ENCODE data around the gene GARIN1A. TPM values are rescaled to one million over a fixed set of nuclear protein-coding genes. Genes with fewer than 3 reads are reported as not detected.

Gene GARIN1A
- total RNA-seq, 1 experiment from 2014 or later = 0.57 TPM

- no peak overlapping the region for H3K4me2 ChIP-seq
- POLR2A ChIA-PET (ENCODE audit: unreplicated experiment) = no interaction called here
- BruUV-seq (replicated peaks) = no TSS peak
Measured at GRCh38 chr7:128692623-128693270, 20.7 kb downstream of the GARIN1A start.

GRCh38 chr7:128693373-128694015 is 21.4 kb downstream of the GARIN1A start:
- H3K4me2 ChIP-seq = no peak overlapping the region
- H3K36me3 ChIP-seq (ENCODE audit: low read depth) = no peaks in the 10 kb centered on the region
- TF ChIP-seq EZH2 (IDR thresholded peaks at IDR 0.05; ENCODE audit: low read depth) (no peak), CTCF (conservative IDR thresholded peaks at IDR 0.05) (no peak)
- DNase-seq = no peak
- no peaks in the 10 kb centered on the region for H3K9me2 ChIP-seq (ENCODE audit: insufficient read depth)
- H3K4me1 ChIP-seq (replicated peaks; ENCODE audit: insufficient read depth) = no peaks in the 10 kb centered on the region
- no peaks in the 10 kb centered on the region for H4K20me1 ChIP-seq (ENCODE audit: insufficient read depth)
- H3F3A ChIP-seq (ENCODE audit: insufficient read depth, low read depth) = no peaks in the 10 kb centered on the region
- no peaks in the 10 kb centered on the region for H3K9me3 ChIP-seq (ENCODE audit: insufficient read depth, low read depth)
- H3K27ac ChIP-seq = no peak overlapping the region
- no peak overlapping the region for H3K4me3 ChIP-seq
- no peaks in the 10 kb centered on the region for H3K79me2 ChIP-seq (ENCODE audit: low read depth)
- ChIA-PET POLR2A (ENCODE audit: unreplicated experiment) (no interaction called here), CTCF (no interaction called here)
- H2AFZ ChIP-seq = no peak overlapping the region
- H3K27me3 ChIP-seq (ENCODE audit: insufficient read depth, low read depth) = no peaks in the 10 kb centered on the region
- intact Hi-C loops (cut with micrococcal nuclease; ENCODE audit: unreplicated experiment) = no loop called here
- BruUV-seq (replicated peaks) = no TSS peak

More at GRCh38 chr7:128692623-128693270, 20.7 kb downstream of the GARIN1A start:
- no peak overlapping the region for H3K4me3 ChIP-seq
- H4K20me1 ChIP-seq (ENCODE audit: insufficient read depth) = no peaks in the 10 kb centered on the region
- H3K79me2 ChIP-seq (ENCODE audit: low read depth) = no peaks in the 10 kb centered on the region
- H3K27me3 ChIP-seq (ENCODE audit: insufficient read depth, low read depth) = no peaks in the 10 kb centered on the region
- CTCF ChIA-PET = interaction anchor here (0.7 kb wide), 1 partner anchor 401 kb away, joined by 3 read pairs; no protein-coding TSS in a partner anchor
- intact Hi-C loops (cut with micrococcal nuclease; ENCODE audit: unreplicated experiment) = no loop called here
- no peaks in the 10 kb centered on the region for H3F3A ChIP-seq (ENCODE audit: insufficient read depth, low read depth)
- no peaks in the 10 kb centered on the region for H3K9me2 ChIP-seq (ENCODE audit: insufficient read depth)
- no peaks in the 10 kb centered on the region for H3K36me3 ChIP-seq (ENCODE audit: low read depth)
- no peaks in the 10 kb centered on the region for H3K4me1 ChIP-seq (replicated peaks; ENCODE audit: insufficient read depth)
- TF ChIP-seq EZH2 (IDR thresholded peaks at IDR 0.05; ENCODE audit: low read depth) (no peak), CTCF (conservative IDR thresholded peaks at IDR 0.05) (no peak)
- no peaks in the 10 kb centered on the region for H3K9me3 ChIP-seq (ENCODE audit: insufficient read depth, low read depth)
- H3K27ac ChIP-seq = no peak overlapping the region
- no peak overlapping the region for H2AFZ ChIP-seq
- no peak for DNase-seq

GRCh38 chr7:128694738-128695137 is 22.6 kb downstream of the GARIN1A start:
- DNase-seq = no peak
- no peak overlapping the region for H3K4me3 ChIP-seq
- no peaks in the 10 kb centered on the region for H4K20me1 ChIP-seq (ENCODE audit: insufficient read depth)
- H3K79me2 ChIP-seq (ENCODE audit: low read depth) = no peaks in the 10 kb centered on the region
- no peak overlapping the region for H2AFZ ChIP-seq
- intact Hi-C loops (cut with micrococcal nuclease; ENCODE audit: unreplicated experiment) = loop anchor here (5.0 kb wide), 1 partner anchor 32 kb away; no protein-coding TSS in a partner anchor
- no peaks in the 10 kb centered on the region for H3K9me2 ChIP-seq (ENCODE audit: insufficient read depth)
- no peak overlapping the region for H3K27ac ChIP-seq
- ChIA-PET CTCF (no interaction called here), POLR2A (ENCODE audit: unreplicated experiment) (no interaction called here)
- no peaks in the 10 kb centered on the region for H3K9me3 ChIP-seq (ENCODE audit: insufficient read depth, low read depth)
- no peaks in the 10 kb centered on the region for H3F3A ChIP-seq (ENCODE audit: insufficient read depth, low read depth)
- no peaks in the 10 kb centered on the region for H3K27me3 ChIP-seq (ENCODE audit: insufficient read depth, low read depth)
- BruUV-seq (replicated peaks) = no TSS peak
- no peaks in the 10 kb centered on the region for H3K36me3 ChIP-seq (ENCODE audit: low read depth)
- H3K4me1 ChIP-seq (replicated peaks; ENCODE audit: insufficient read depth) = no peaks in the 10 kb centered on the region
- TF ChIP-seq EZH2 (IDR thresholded peaks at IDR 0.05; ENCODE audit: low read depth) = no peak
- no peak for TF ChIP-seq CTCF (conservative IDR thresholded peaks at IDR 0.05)
- H3K4me2 ChIP-seq = no peak overlapping the region
